ENCODE data around the gene EEPD1.

Gene EEPD1

DNA sequence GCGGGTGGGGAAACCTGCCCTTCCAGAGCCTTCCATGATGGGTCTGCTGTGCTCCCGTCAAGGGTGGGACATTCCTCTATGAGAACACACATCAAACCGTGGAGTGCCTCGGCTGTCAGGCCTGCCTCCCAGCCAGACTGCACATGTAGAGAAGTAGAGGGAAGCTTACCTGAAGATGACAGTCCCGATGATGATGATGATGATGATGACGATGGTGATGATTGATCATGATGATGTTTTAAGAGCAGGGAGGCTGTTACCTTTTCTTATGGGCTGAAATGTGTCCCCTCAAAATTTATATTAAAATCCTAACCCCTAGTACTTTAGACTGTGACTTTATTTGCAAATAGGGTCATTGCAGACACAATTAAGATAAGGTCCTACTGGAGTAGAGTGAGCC is 160.6 kb downstream of the EEPD1 start:
- ChIA-PET POLR2A (no interaction called here), CTCF (interaction anchor here (0.7 to 0.8 kb wide), 2 partner anchors 327 to 891 kb away, joined by 3 read pairs; no protein-coding TSS in a partner anchor)
- H3K4me3 ChIP-seq (ENCODE audit: low read depth, low read length), result no peak overlapping the region
- no peak for TF ChIP-seq ZNF654 (tag by site-specific recombination; IDR thresholded peaks at IDR 0.05; ENCODE audit: low read depth)
- TF ChIP-seq, protein P1, sequence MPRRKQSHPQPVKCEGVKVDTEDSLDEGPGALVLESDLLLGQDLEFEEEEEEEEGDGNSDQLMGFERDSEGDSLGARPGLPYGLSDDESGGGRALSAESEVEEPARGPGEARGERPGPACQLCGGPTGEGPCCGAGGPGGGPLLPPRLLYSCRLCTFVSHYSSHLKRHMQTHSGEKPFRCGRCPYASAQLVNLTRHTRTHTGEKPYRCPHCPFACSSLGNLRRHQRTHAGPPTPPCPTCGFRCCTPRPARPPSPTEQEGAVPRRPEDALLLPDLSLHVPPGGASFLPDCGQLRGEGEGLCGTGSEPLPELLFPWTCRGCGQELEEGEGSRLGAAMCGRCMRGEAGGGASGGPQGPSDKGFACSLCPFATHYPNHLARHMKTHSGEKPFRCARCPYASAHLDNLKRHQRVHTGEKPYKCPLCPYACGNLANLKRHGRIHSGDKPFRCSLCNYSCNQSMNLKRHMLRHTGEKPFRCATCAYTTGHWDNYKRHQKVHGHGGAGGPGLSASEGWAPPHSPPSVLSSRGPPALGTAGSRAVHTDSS (tag by site-specific recombination; IDR thresholded peaks at IDR 0.05), result peak; percentile 75
- H3K4me1 ChIP-seq (ENCODE audit: control insufficient read depth, insufficient read depth, low read length), result no peaks in the 10 kb centered on the region
- no peaks in the 10 kb centered on the region for H3K9me3 ChIP-seq (ENCODE audit: control insufficient read depth, insufficient read depth, low read depth, low read length)
- H3K27ac ChIP-seq (ENCODE audit: extremely low read depth, low read depth, low read length), result no peak overlapping the region
- H3K36me3 ChIP-seq (ENCODE audit: control insufficient read depth in 2 of 2, insufficient read depth in 1 of 2, low read length in 2 of 2), result no peaks in the 10 kb centered on the region

DNA sequence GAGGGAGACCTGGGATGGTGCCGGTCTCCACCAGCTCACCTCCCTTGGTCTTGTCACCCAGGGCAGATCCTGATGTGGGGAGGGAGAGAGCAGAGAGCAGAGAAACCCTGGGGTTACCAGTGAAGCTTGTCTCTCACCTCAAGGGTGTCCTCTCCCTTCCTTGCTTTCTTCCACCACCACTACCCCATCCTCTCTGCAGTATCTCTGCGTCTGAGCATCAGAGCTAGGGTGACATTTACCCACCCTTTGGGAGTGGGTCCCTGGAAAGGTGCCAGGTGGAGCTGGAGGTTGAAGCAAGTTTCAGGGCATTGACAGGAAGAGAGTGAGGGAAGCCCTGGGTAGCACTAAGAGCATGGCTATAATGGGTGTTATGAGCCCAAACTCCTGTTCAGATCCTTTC is 161.4 kb downstream of the EEPD1 start:
- CTCF ChIA-PET, result interaction anchor here (0.7 kb wide), 1 partner anchor 338 kb away, joined by 3 read pairs; no protein-coding TSS in a partner anchor
- H3K4me1 ChIP-seq (ENCODE audit: control insufficient read depth, insufficient read depth, low read length), result no peaks in the 10 kb centered on the region

DNA sequence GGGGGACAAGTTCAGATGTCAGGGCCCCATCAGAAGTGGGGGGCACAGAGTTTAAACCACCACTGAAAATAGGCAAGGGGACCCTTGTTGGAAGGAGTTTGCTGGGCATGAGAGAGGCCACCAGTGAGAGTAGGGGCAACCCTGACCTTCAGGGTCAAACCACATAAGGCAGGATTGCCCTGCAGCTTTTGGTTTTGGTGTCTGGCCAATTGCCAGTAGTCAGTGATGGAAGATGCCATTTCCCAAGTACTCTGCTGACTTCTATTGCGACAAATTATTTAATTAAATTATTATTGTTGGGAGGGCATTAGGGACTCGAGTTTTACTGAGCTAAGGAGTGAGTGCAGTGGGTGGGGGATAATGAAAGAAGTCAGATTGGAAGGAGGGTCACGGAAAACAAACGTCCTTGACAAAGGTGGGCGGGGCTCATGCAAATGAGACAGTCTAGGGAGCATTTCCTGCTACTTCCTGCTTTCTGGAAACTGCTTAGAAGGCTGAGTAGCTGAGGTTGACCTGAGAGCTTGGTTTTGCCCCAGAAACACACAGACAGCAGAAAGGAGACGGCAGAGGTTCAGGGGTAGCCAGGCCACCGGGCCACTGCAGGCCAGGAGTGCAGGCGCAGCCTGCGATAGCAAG is 162.4 kb downstream of the EEPD1 start:
- H3K9me3 ChIP-seq (ENCODE audit: control insufficient read depth, insufficient read depth, low read depth, low read length), result no peaks in the 10 kb centered on the region
- no peak overlapping the region for H3K27ac ChIP-seq (ENCODE audit: extremely low read depth, low read depth, low read length)
- H3K36me3 ChIP-seq (ENCODE audit: control insufficient read depth in 2 of 2, insufficient read depth in 1 of 2, low read length in 2 of 2), result no peaks in the 10 kb centered on the region
- CTCF ChIA-PET, result interaction anchor here (0.8 to 6.9 kb wide), 2 partner anchors 22 to 330 kb away, joined by 4 to 64 read pairs; no protein-coding TSS in a partner anchor
- TF ChIP-seq, protein P2, sequence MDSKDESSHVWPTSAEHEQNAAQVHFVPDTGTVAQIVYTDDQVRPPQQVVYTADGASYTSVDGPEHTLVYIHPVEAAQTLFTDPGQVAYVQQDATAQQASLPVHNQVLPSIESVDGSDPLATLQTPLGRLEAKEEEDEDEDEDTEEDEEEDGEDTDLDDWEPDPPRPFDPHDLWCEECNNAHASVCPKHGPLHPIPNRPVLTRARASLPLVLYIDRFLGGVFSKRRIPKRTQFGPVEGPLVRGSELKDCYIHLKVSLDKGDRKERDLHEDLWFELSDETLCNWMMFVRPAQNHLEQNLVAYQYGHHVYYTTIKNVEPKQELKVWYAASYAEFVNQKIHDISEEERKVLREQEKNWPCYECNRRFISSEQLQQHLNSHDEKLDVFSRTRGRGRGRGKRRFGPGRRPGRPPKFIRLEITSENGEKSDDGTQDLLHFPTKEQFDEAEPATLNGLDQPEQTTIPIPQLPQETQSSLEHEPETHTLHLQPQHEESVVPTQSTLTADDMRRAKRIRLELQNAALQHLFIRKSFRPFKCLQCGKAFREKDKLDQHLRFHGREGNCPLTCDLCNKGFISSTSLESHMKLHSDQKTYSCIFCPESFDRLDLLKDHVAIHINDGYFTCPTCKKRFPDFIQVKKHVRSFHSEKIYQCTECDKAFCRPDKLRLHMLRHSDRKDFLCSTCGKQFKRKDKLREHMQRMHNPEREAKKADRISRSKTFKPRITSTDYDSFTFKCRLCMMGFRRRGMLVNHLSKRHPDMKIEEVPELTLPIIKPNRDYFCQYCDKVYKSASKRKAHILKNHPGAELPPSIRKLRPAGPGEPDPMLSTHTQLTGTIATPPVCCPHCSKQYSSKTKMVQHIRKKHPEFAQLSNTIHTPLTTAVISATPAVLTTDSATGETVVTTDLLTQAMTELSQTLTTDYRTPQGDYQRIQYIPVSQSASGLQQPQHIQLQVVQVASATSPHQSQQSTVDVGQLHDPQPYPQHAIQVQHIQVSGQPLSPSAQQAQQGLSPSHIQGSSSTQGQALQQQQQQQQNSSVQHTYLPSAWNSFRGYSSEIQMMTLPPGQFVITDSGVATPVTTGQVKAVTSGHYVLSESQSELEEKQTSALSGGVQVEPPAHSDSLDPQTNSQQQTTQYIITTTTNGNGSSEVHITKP (tag by site-specific recombination; IDR thresholded peaks at IDR 0.05), result peak; percentile 44; the same call in 1 of the 2 replicates
- no peak for TF ChIP-seq YY1 (tag by site-specific recombination; IDR thresholded peaks at IDR 0.05)
- no peaks in the 10 kb centered on the region for H3K4me1 ChIP-seq (ENCODE audit: control insufficient read depth, insufficient read depth, low read length)
- H3K4me3 ChIP-seq (ENCODE audit: low read depth, low read length), result no peak overlapping the region
- POLR2A ChIA-PET, result no interaction called here

More for the DNA sequence above, 161.4 kb downstream of the EEPD1 start:
- H3K36me3 ChIP-seq (ENCODE audit: control insufficient read depth in 2 of 2, insufficient read depth in 1 of 2, low read length in 2 of 2), result no peaks in the 10 kb centered on the region
- POLR2A ChIA-PET, result no interaction called here
- TF ChIP-seq ZNF140 (tag by site-specific recombination; IDR thresholded peaks at IDR 0.05) (no peak), SCRT1 (tag by site-specific recombination; IDR thresholded peaks at IDR 0.05; ENCODE audit: borderline replicate concordance) (no peak), REPIN1 (tag by site-specific recombination; IDR thresholded peaks at IDR 0.05; ENCODE audit: low read depth) (no peak)
- H3K9me3 ChIP-seq (ENCODE audit: control insufficient read depth, insufficient read depth, low read depth, low read length), result no peaks in the 10 kb centered on the region
- H3K27ac ChIP-seq (ENCODE audit: extremely low read depth, low read depth, low read length), result no peak overlapping the region
- no peak overlapping the region for H3K4me3 ChIP-seq (ENCODE audit: low read depth, low read length)

DNA sequence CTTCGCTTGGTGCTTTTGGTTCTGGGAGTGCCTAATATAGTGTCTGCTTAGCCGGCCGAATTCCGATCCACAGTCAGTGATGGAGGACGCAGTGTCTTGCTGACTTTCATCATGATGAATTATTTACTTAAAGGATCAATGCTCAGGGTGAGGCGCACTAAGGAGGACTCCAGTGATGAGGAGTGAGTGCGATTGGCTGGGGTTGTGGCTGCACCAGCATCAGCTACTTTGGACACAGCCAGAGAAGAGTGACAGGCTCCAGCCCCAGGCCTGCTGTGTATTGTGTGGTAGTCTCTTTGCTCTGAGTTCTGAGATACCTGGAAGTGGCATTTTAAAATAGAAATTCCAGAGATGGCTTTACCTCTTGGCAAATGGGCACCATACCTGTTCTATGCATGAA is 163.3 kb downstream of the EEPD1 start:
- ChIA-PET POLR2A (no interaction called here), CTCF (interaction anchor here (0.8 to 6.9 kb wide), 3 partner anchors 23 to 331 kb away, joined by 3 to 64 read pairs (median 4); no protein-coding TSS in a partner anchor)
- no peak overlapping the region for H3K27ac ChIP-seq (ENCODE audit: extremely low read depth, low read depth, low read length)
- H3K36me3 ChIP-seq (ENCODE audit: control insufficient read depth in 2 of 2, insufficient read depth in 1 of 2, low read length in 2 of 2), result no peaks in the 10 kb centered on the region
- H3K9me3 ChIP-seq (ENCODE audit: control insufficient read depth, insufficient read depth, low read depth, low read length), result no peaks in the 10 kb centered on the region
- no peak overlapping the region for H3K4me3 ChIP-seq (ENCODE audit: low read depth, low read length)
- H3K4me1 ChIP-seq (ENCODE audit: control insufficient read depth, insufficient read depth, low read length), result no peaks in the 10 kb centered on the region
- TF ChIP-seq KLF8 (tag by site-specific recombination; IDR thresholded peaks at IDR 0.05), result no peak
- no peak for TF ChIP-seq TCF7L2 (IDR thresholded peaks at IDR 0.05; ENCODE audit: borderline replicate concordance, low read depth, low read length)
- no peak for TF ChIP-seq HOXA7 (CRISPR knock-in tag; IDR thresholded peaks at IDR 0.05; ENCODE audit: borderline replicate concordance)
- TF ChIP-seq ZFP37 (tag by site-specific recombination; IDR thresholded peaks at IDR 0.05), result no peak
- TF ChIP-seq ZNF549 (tag by site-specific recombination; IDR thresholded peaks at IDR 0.05), result no peak
- TF ChIP-seq ZFP69B (tag by site-specific recombination; IDR thresholded peaks at IDR 0.05), result no peak
- no peak for TF ChIP-seq ZNF10 (tag by site-specific recombination; IDR thresholded peaks at IDR 0.05)
- no peak for TF ChIP-seq ZNF423 (tag by site-specific recombination; IDR thresholded peaks at IDR 0.05)
- TF ChIP-seq ZNF202 (tag by site-specific recombination; IDR thresholded peaks at IDR 0.05; ENCODE audit: borderline replicate concordance), result no peak
- TF ChIP-seq ZNF658 (tag by site-specific recombination; IDR thresholded peaks at IDR 0.05), result no peak
- no peak for TF ChIP-seq ZNF37A (tag by site-specific recombination; IDR thresholded peaks at IDR 0.05)
- TF ChIP-seq, protein P3, sequence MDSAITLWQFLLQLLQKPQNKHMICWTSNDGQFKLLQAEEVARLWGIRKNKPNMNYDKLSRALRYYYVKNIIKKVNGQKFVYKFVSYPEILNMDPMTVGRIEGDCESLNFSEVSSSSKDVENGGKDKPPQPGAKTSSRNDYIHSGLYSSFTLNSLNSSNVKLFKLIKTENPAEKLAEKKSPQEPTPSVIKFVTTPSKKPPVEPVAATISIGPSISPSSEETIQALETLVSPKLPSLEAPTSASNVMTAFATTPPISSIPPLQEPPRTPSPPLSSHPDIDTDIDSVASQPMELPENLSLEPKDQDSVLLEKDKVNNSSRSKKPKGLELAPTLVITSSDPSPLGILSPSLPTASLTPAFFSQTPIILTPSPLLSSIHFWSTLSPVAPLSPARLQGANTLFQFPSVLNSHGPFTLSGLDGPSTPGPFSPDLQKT (IDR thresholded peaks at IDR 0.05; ENCODE audit: borderline replicate concordance, low read depth, low read length), result no peak
- no peak for TF ChIP-seq SCRT1 (tag by site-specific recombination; IDR thresholded peaks at IDR 0.05; ENCODE audit: borderline replicate concordance)
- no peak for TF ChIP-seq ZNF610 (tag by site-specific recombination; IDR thresholded peaks at IDR 0.05; ENCODE audit: borderline replicate concordance)
- TF ChIP-seq WT1 (tag by site-specific recombination; IDR thresholded peaks at IDR 0.05), result no peak
- no peak for TF ChIP-seq SP3 (tag by site-specific recombination; IDR thresholded peaks at IDR 0.05)
- no peak for TF ChIP-seq BCL11A (tag by site-specific recombination; IDR thresholded peaks at IDR 0.05; ENCODE audit: low read depth)
